OCI-LY3 (cell line): ENCODE results near the gene KCTD21.

Experiments
- H2AFZ ChIP-seq: fragments of 200-600, 300-600 bp; shearing (Covaris generic); 2 replicates; pipeline ENCODE4 v1.6.0; 2014; ENCODE audit warnings: antibody characterized with exemption, low read depth, low read length
- H3K27ac ChIP-seq: fragments of 200-600, 300-600 bp; sonication (generic); 2 replicates; pipeline ENCODE4 v1.5.1; 2014; ENCODE audit warnings: mild to moderate bottlenecking, low read length, moderate library complexity, mixed read lengths
- H3K27me3 ChIP-seq: fragments of 200-600, 300-600 bp; sonication (generic); 2 replicates; pipeline ENCODE4 v1.6.1; 2014; ENCODE audit warnings: low read depth, low read length, mixed read lengths
- H3K36me3 ChIP-seq: fragments of 200-600, 300-600 bp; sonication (generic); replicated peaks from 2 replicates; pipeline ENCODE3; 2014; ENCODE audit warnings: low read depth, low read length, mixed read lengths
- H3K4me1 ChIP-seq: fragments of 300-600, 200-600 bp; sonication (generic); 2 replicates; pipeline ENCODE4 v1.6.1; 2014; ENCODE audit warnings: low read length, mixed read lengths
- H3K4me2 ChIP-seq: fragments of 200-600, 300-600 bp; sonication (generic); 2 replicates; pipeline ENCODE4 v1.6.1; 2014; ENCODE audit warnings: low read length, mixed read lengths
- H3K4me3 ChIP-seq: fragments of 300-600, 200-600 bp; sonication (generic); 2 replicates; pipeline ENCODE4 v1.5.1; 2014; ENCODE audit warnings: antibody characterized with exemption, mild to moderate bottlenecking, low read length, moderate library complexity
- H3K79me2 ChIP-seq: fragments of 300-600, 200-600 bp; shearing (Covaris generic); 2 replicates; pipeline ENCODE4 v1.6.1; 2014; ENCODE audit warnings: mild to moderate bottlenecking, low read length, mixed read lengths
- H3K9ac ChIP-seq: fragments of 300-600, 200-600 bp; shearing (Covaris generic); 2 replicates; pipeline ENCODE4 v1.6.0; 2014; ENCODE audit warnings: mild to moderate bottlenecking, low read length, moderate library complexity
- H3K9me3 ChIP-seq: fragments of 200-600, 300-600 bp; shearing (Covaris generic); 2 replicates; pipeline ENCODE4 v1.6.1; 2014; ENCODE audit warnings: low read length, mixed read lengths; ENCODE audit not compliant: insufficient read depth
- H4K20me1 ChIP-seq: fragments of 200-600, 300-600 bp; sonication (generic); 2 replicates; pipeline ENCODE4 v1.6.1; 2016; ENCODE audit warnings: low read length, mixed read lengths; ENCODE audit not compliant: insufficient read depth
- CTCF ChIP-seq: fragments of 200-600, 300-600 bp; sonication (generic); IDR thresholded peaks from 2 replicates; pipeline ENCODE4 v1.5.1; 2014; ENCODE audit warnings: antibody characterized with exemption, low read length, low read depth
- EZH2phosphoT487 ChIP-seq: fragments of 200-600 bp; shearing (Covaris generic); IDR thresholded peaks from 2 replicates; pipeline ENCODE4 v1.6.1; 2018; ENCODE audit warnings: antibody characterized with exemption, mixed run types, low read depth

KCTD21 gene

GRCh38 chr11:78171951-78172350 lies 16.5 kb downstream of the KCTD21 start:
- TF ChIP-seq EZH2phosphoT487 (no peak), CTCF (no peak)
- Histone ChIP-seq H3K4me2 (no peak overlapping the region), H3K27ac (no peak overlapping the region), H3K9me3 (no peaks in the 10 kb centered on the region), H3K4me1 (no peaks in the 10 kb centered on the region), H3K4me3 (no peak overlapping the region), H3K9ac (no peak overlapping the region), H3K36me3 (no peaks in the 10 kb centered on the region), H3K79me2 (no peaks in the 10 kb centered on the region), H2AFZ (no peak overlapping the region), H4K20me1 (no peaks in the 10 kb centered on the region), H3K27me3 (no peaks in the 10 kb centered on the region)

GRCh38 chr11:78170874-78171549 lies 17.4 kb downstream of the KCTD21 start:
- Histone ChIP-seq H3K4me2 (no peak overlapping the region), H2AFZ (no peak overlapping the region), H3K79me2 (no peaks in the 10 kb centered on the region), H3K9me3 (no peaks in the 10 kb centered on the region), H3K9ac (no peak overlapping the region), H3K27ac (no peak overlapping the region), H3K27me3 (no peaks in the 10 kb centered on the region), H3K36me3 (no peaks in the 10 kb centered on the region), H3K4me3 (no peak overlapping the region), H4K20me1 (no peaks in the 10 kb centered on the region), H3K4me1 (no peaks in the 10 kb centered on the region)
- TF ChIP-seq CTCF (no peak), EZH2phosphoT487 (no peak)

- Histone ChIP-seq H3K9ac (no peak overlapping the region), H3K79me2 (no peaks in the 10 kb centered on the region), H3K27me3 (no peaks in the 10 kb centered on the region), H3K4me2 (no peak overlapping the region), H4K20me1 (no peaks in the 10 kb centered on the region), H3K27ac (no peak overlapping the region), H3K4me1 (no peaks in the 10 kb centered on the region), H3K4me3 (no peak overlapping the region), H2AFZ (no peak overlapping the region), H3K9me3 (no peaks in the 10 kb centered on the region), H3K36me3 (no peaks in the 10 kb centered on the region)
- TF ChIP-seq CTCF (no peak), EZH2phosphoT487 (no peak)
These were observed 18.0 kb downstream of the KCTD21 start for GRCh38 chr11:78170413-78170812.

- no peak overlapping the region for H3K27ac ChIP-seq
These were observed 19.6 kb downstream of the KCTD21 start for GRCh38 chr11:78168539-78169477.

More at GRCh38 chr11:78168539-78169477, 19.6 kb downstream of the KCTD21 start:
- no peak for TF ChIP-seq EZH2phosphoT487
- no peak for TF ChIP-seq CTCF
- Histone ChIP-seq H3K79me2 (no peaks in the 10 kb centered on the region), H3K9me3 (no peaks in the 10 kb centered on the region), H3K4me2 (no peak overlapping the region), H3K9ac (no peak overlapping the region), H3K27me3 (no peaks in the 10 kb centered on the region), H3K36me3 (no peaks in the 10 kb centered on the region), H2AFZ (no peak overlapping the region), H4K20me1 (no peaks in the 10 kb centered on the region), H3K4me3 (no peak overlapping the region), H3K4me1 (no peaks in the 10 kb centered on the region)
